ENCODE measurements around the gene FGF7.

The FGF7 gene

GRCh38 chr15:49530092-49530491 lies 107.0 kb downstream of the FGF7 start:
- in situ Hi-C loops (cut with MboI; ENCODE audit: low pct_unique_long_range_greater_than_20kb, low sequenced_read_pairs, unreplicated experiment) = no loop called here
- no peak for TF ChIP-seq CTCF (IDR thresholded peaks at IDR 0.05; ENCODE audit: extremely low read depth, insufficient read depth, missing control alignments)
- DNase-seq (ENCODE audit: low spot score) = no peak

Measured in GM13977 (cell line).